ENCODE results near the gene GPC6.

Gene GPC6

GRCh38 chr13:94088742-94089141, 862.1 kb downstream of the GPC6 start:
- Histone ChIP-seq H3K4me3 (replicated peaks; ENCODE audit: insufficient read depth, low read length) (no peak overlapping the region), H3K27me3 (ENCODE audit: insufficient read depth, poor library complexity, severe bottlenecking) (no peaks in the 10 kb centered on the region), H3K27ac (replicated peaks) (no peak overlapping the region)
- no peak for DNase-seq (ENCODE audit: low read depth in 1 of 2, low spot score in 1 of 2)
- TF ChIP-seq GABPA (IDR thresholded peaks at IDR 0.05; ENCODE audit: low read depth) (no peak), REST (IDR thresholded peaks at IDR 0.05; ENCODE audit: insufficient replicate concordance, low read depth) (no peak), SPI1 (IDR thresholded peaks at IDR 0.05; ENCODE audit: borderline replicate concordance, low read depth) (no peak), POLR2AphosphoS5 (IDR thresholded peaks at IDR 0.05; ENCODE audit: low read depth) (no peak), CTCF (IDR thresholded peaks at IDR 0.05; ENCODE audit: insufficient read depth, low read length) (no peak)

DNA sequence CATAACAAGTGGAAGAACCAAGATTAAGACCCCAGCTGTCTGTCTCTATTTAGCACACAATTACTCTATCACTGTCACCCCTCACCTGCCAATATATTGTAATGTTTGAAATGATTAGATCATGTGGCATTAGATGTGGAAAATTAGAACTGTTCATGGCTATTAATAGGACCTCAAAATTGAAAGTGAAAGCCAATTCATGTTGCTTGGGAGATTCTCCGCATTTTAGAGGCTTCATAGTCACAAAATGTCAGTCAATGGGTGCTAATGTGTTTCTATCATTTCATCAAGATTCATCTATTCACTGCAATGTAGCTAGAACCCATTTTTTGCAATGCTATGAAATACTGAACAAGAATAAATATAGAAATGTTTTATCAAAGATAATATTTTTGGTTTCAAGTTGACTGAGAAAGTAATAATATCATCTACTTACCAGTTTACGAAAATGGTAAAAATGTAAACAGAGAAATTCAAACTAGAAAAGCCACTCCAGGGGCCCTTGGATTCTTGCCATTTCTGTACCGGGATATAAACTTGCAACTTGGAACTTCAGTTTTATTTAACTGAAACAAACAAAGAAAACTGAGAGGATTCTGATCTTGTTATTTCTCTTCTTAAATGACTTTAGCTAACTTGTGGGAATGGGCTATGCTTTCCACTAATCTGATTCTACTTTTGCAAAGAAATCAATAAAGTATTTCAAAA, 864.3 kb downstream of the GPC6 start:
- TF ChIP-seq POLR2AphosphoS5 (IDR thresholded peaks at IDR 0.05; ENCODE audit: low read depth) (no peak), CTCF (IDR thresholded peaks at IDR 0.05; ENCODE audit: insufficient read depth, low read length) (no peak), GABPA (IDR thresholded peaks at IDR 0.05; ENCODE audit: low read depth) (no peak), REST (IDR thresholded peaks at IDR 0.05; ENCODE audit: insufficient replicate concordance, low read depth) (no peak), SPI1 (IDR thresholded peaks at IDR 0.05; ENCODE audit: borderline replicate concordance, low read depth) (no peak)
- no peaks in the 10 kb centered on the region for H3K27me3 ChIP-seq (ENCODE audit: insufficient read depth, poor library complexity, severe bottlenecking)
- no peak overlapping the region for H3K27ac ChIP-seq (replicated peaks)
- no peak for DNase-seq (ENCODE audit: low read depth in 1 of 2, low spot score in 1 of 2)
- no peak overlapping the region for H3K4me3 ChIP-seq (replicated peaks; ENCODE audit: insufficient read depth, low read length)

- Histone ChIP-seq H3K4me3 (replicated peaks; ENCODE audit: insufficient read depth, low read length) (no peak overlapping the region), H3K27me3 (ENCODE audit: insufficient read depth, poor library complexity, severe bottlenecking) (no peaks in the 10 kb centered on the region), H3K27ac (replicated peaks) (no peak overlapping the region)
- no peak for DNase-seq (ENCODE audit: low read depth in 1 of 2, low spot score in 1 of 2)
- TF ChIP-seq CTCF (IDR thresholded peaks at IDR 0.05; ENCODE audit: insufficient read depth, low read length) (no peak), POLR2AphosphoS5 (IDR thresholded peaks at IDR 0.05; ENCODE audit: low read depth) (no peak), GABPA (IDR thresholded peaks at IDR 0.05; ENCODE audit: low read depth) (no peak)
Observed at GRCh38 chr13:94093652-94094315, 867.2 kb downstream of the GPC6 start.

Data from HL-60 (cell line).